Measurements from ENCODE around the gene CASP5.
"Not testable (repeated sequence)": the region's sequence is repeated elsewhere in the genome, so short reads cannot be mapped to it uniquely, and the experiment has no call there.

CASP5 gene

DNA sequence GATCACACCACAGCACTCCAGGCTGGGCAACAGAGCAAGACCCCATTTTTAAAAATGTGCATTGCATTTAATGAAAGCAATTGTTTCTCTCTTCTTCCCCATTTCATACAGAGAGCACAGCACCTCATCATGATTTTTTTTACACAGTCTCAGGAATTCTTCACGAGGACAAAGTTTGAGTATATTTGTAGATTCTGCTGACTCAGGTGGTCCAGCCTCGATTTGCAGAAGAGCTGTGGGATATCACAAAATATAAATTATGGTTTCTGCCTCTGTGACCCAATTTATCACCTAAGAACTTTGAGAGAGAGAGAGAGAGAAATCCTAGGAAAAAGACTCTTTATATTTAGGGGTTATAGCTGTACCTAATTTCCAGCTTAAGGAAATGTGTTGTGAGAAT, 19.8 kb downstream of the CASP5 start:
- no peaks in the 10 kb centered on the region for H3K27me3 Mint-ChIP-seq
- ATAC-seq (replicated peaks) (no peak), DNase-seq (no peak)
- peaks cover 4 to 6% of the 10 kb centered on the region in 2 donors for H3K4me1 Mint-ChIP-seq
- no peaks in the 10 kb centered on the region for H3K36me3 Mint-ChIP-seq
- H3K27ac Mint-ChIP-seq = no peak overlapping the region
- no peak overlapping the region for H3K4me3 Mint-ChIP-seq
- no peaks in the 10 kb centered on the region for H3K9me3 Mint-ChIP-seq

DNA sequence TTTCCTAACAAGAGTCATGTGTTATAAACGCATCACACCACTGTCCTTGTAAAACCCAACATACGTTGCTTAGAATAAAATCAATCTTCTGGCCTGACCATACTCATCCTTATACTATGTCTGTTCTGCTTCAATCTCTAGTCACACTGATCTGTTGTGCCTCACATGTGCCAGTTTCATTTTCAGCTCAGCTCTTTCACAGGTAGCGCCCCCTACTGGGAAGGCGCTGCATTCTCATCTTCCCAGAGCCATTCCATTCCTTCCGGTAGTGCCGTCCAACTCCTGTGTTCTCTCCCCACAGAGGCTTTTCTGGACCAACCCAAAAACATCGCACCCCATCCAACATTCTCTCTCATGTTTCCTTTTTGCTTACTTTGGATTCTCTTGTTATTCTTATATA, 22.2 kb downstream of the CASP5 start:
- peak; percentile 25 for DNase-seq
- ATAC-seq (replicated peaks) = peak; percentile 80 to 91
- no peaks in the 10 kb centered on the region for H3K27me3 Mint-ChIP-seq

DNA sequence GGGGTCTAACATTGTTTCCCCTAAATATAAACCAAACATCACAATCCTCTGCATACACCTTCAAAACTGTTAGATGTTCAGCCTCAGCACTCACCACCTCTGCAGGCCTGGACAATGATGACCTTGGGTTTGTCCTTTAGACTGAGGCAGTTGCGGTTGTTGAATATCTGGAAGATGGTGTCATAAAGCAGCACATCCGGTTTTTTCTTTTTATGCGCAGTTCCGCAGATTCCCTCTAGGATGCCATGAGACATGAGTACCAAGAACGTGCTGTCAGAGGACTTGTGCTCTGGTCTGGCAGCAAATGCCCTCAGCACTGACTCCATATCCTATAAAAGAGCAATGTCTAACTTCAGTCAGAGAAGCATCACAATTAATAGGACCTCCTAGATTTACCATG, 22.8 kb downstream of the CASP5 start:
- H3K27ac Mint-ChIP-seq = no peak overlapping the region
- ATAC-seq (replicated peaks) (peak in 1 of 2 donors; percentile 29), DNase-seq (no peak)
- no peaks in the 10 kb centered on the region for H3K36me3 Mint-ChIP-seq
- no peak overlapping the region for H3K4me3 Mint-ChIP-seq
- H3K4me1 Mint-ChIP-seq = peaks cover 4 to 6% of the 10 kb centered on the region in 2 donors
- H3K9me3 Mint-ChIP-seq = no peaks in the 10 kb centered on the region
- no peaks in the 10 kb centered on the region for H3K27me3 Mint-ChIP-seq

More for the DNA sequence above, 22.2 kb downstream of the CASP5 start:
- no peaks in the 10 kb centered on the region for H3K36me3 Mint-ChIP-seq
- H3K27ac Mint-ChIP-seq = no peak overlapping the region
- peaks cover 4 to 6% of the 10 kb centered on the region in 2 donors for H3K4me1 Mint-ChIP-seq
- H3K9me3 Mint-ChIP-seq = no peaks in the 10 kb centered on the region
- H3K4me3 Mint-ChIP-seq = no peak overlapping the region

DNA sequence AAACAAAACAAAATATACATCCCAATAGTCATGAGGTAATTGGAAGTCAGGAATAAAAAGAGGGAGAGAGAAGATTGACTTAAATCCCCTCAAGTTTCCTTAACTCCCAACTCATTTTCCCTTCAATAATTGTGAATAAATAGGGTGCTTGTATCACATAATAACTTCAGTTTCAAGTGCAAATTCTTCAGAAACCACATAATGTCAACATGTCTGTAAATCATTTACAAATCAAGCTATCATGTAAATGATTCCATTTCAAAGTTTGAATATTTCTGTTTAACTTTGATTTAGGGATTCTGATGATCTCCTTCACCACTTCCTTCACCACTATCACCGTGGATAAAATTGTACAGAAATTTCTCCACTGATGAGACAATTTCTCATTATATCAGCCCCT, 23.2 kb downstream of the CASP5 start:
- Mint-ChIP-seq H3K4me1 (peaks cover 4 to 6% of the 10 kb centered on the region in 2 donors), H3K4me3 (no peak overlapping the region), H3K36me3 (no peaks in the 10 kb centered on the region), H3K9me3 (peaks cover 0 to 2% of the 10 kb centered on the region in 2 donors), H3K27ac (no peak overlapping the region), H3K27me3 (no peaks in the 10 kb centered on the region)
- DNase-seq (no peak), ATAC-seq (replicated peaks) (no peak)

DNA sequence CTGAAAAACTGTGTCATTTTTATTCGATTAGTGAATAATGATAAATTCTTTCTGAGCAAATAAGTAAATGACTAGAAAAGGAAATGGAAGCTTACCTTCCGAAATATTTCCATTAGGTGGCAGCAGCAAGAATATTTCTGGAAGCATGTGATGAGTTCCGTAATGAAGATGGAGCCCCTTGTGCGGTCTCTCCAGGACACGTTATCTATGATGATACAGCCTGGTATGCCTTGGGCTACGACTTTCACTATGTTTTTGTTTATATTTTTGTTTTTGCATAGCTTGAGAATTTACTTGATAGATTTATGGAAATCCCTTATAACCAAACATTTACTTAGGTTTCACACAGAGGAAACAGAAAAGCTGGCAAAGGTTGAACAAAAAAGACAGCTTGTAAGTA, 25.7 kb downstream of the CASP5 start:
- H3K27me3 Mint-ChIP-seq = no peaks in the 10 kb centered on the region
- H3K36me3 Mint-ChIP-seq = no peaks in the 10 kb centered on the region
- no peak for DNase-seq
- H3K4me1 Mint-ChIP-seq = peaks cover 4 to 6% of the 10 kb centered on the region in 2 donors
- no peak overlapping the region for H3K27ac Mint-ChIP-seq
- ATAC-seq (replicated peaks) = no peak
- H3K4me3 Mint-ChIP-seq = no peak overlapping the region
- H3K9me3 Mint-ChIP-seq = peaks cover 0 to 6% of the 10 kb centered on the region in 2 donors

DNA sequence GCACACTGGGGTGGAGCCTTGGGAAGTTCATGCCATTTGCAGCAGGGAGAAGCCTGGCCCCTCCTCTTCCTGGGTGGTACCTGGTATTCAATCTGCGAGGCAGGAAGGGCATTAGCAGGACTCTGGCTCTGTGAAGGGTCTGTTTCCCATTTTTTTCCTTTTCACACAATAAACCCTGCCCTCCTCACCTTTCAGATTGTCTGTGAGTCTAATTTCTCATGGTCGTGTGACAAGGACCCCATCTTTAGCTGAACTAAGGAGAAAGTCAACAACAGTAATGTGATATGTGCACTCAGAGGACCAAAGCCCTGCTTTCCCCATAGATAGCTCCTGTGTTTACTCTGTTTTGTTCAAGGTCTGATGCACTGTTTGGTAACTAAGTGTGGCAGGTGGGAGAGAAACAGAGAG, 28.0 kb downstream of the CASP5 start:
- Mint-ChIP-seq H3K27me3 (no peaks in the 10 kb centered on the region), H3K36me3 (no peaks in the 10 kb centered on the region), H3K4me1 (no peaks in the 10 kb centered on the region), H3K4me3 (no peak overlapping the region), H3K9me3 (peaks cover 0 to 6% of the 10 kb centered on the region in 2 donors), H3K27ac (no peak overlapping the region)
- no peak for ATAC-seq (replicated peaks)
- DNase-seq = no peak

DNA sequence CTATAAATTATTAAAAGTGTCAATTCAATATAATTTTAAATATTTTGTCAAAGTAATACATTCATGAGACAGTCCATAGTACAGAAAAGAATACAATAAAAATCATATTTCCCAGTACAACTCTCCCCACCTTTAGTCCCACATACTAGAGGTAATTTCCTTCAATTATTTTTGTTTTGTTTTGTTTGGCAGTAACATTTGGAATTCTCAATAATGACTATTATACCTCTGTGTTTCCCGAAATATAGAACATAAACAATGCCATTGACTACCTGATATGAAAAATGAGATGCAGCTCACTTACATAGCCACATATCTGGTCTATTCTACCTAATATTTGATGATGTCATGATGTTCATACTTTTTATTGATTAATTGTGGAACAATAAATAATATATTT, 30.2 kb downstream of the CASP5 start:
- H3K4me1 Mint-ChIP-seq = no peaks in the 10 kb centered on the region
- H3K27ac Mint-ChIP-seq = no peak overlapping the region
- DNase-seq = no peak
- peaks cover 0 to 11% of the 10 kb centered on the region in 2 donors for H3K9me3 Mint-ChIP-seq
- ATAC-seq (replicated peaks) = no peak
- no peak overlapping the region for H3K4me3 Mint-ChIP-seq
- H3K27me3 Mint-ChIP-seq = peaks cover 0 to 6% of the 10 kb centered on the region in 2 donors
- no peaks in the 10 kb centered on the region for H3K36me3 Mint-ChIP-seq

DNA sequence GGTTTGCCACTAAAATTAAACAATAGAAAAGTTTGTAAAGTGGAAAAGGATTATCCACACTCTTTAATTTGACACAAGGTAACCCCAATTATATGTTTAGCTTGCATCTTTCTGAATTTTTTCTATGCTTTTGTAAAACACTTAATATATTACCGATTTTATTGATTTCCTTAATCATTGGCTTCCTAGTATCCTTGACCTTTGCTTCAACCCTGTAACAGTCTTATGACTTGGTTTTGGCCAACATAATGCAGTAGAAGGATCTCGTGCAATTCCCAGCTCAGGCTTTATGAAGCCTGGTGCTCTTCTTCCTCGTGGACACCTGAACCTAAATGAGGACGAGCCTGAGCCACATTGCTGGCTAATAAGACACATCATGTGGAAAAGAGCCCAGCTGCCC, 31.0 kb downstream of the CASP5 start:
- DNase-seq (no peak), ATAC-seq (replicated peaks) (no peak)
- Mint-ChIP-seq H3K27ac (no peak overlapping the region), H3K36me3 (no peaks in the 10 kb centered on the region), H3K27me3 (peaks cover 0 to 6% of the 10 kb centered on the region in 2 donors), H3K4me3 (no peak overlapping the region), H3K9me3 (peaks cover 0 to 11% of the 10 kb centered on the region in 2 donors), H3K4me1 (no peaks in the 10 kb centered on the region)

DNA sequence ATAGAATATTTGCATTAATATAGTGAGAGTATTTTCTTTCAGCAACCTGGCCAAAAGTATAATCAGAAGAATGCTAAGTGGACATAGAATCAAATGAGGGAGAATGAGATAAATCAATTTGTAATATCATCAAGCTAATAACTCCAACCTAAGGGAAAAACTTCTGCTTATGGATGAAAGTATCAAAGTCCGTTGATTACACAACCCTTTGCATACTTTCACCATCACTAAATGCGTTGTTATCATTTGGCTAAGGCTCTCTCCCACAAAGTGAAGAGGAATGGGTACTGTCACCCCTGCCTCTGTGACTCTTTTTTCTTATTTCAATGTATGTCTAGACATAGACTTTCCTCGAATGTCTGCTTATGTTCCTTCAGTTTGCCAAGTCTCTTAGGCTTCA, 38.2 kb downstream of the CASP5 start:
- no peak overlapping the region for H3K27ac Mint-ChIP-seq
- peaks cover 0 to 5% of the 10 kb centered on the region in 2 donors for H3K9me3 Mint-ChIP-seq
- no peak overlapping the region for H3K4me3 Mint-ChIP-seq
- DNase-seq (no peak), ATAC-seq (replicated peaks) (no peak)
- no peaks in the 10 kb centered on the region for H3K36me3 Mint-ChIP-seq
- H3K27me3 Mint-ChIP-seq = peaks cover 0 to 6% of the 10 kb centered on the region in 2 donors
- H3K4me1 Mint-ChIP-seq = no peaks in the 10 kb centered on the region

DNA sequence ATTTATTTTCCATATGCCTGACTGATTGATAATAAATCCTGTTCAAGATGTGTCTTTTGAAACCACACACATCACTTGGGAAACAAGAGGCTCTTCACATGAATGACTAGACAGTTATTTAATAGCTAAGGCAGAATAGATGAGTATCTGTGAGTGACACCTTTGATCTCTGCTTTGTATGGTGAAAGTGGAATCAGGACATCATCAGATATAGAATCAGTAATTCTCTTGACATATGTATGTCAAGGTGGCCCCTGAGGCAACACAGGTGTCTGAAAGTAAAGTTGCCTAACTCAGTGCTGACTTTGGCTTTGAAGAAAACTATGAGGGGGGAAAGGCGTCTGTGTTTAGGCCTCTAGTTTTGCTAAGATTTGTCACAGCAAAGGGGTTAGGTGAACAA, 43.1 kb downstream of the CASP5 start:
- ATAC-seq (replicated peaks) = no peak
- no peaks in the 10 kb centered on the region for H3K9me3 Mint-ChIP-seq
- no peaks in the 10 kb centered on the region for H3K27me3 Mint-ChIP-seq
- no peaks in the 10 kb centered on the region for H3K36me3 Mint-ChIP-seq
- no peaks in the 10 kb centered on the region for H3K4me1 Mint-ChIP-seq
- H3K27ac Mint-ChIP-seq = no peak overlapping the region
- no peak overlapping the region for H3K4me3 Mint-ChIP-seq
- DNase-seq = no peak

DNA sequence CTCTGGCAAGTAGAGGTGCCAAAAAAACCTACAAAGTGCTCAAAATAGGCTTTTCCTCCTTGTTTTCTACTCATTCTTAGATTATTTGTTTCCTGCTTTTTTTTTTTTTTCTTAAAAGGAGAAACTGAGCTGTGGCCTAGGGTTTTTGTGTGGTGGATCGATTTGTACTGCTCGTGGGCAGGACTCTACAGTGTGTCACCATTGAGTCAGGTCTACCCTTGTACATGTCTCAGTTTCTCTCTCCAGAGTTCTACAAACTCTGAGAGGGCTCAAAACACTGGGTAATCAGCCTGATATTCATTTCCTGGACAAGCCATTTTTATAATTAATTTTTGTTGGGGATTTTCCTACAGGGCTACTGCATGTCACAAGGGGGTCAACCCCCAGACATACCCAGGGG, 49.4 kb downstream of the CASP5 start:
- Mint-ChIP-seq H3K4me1 (peaks cover 2 to 4% of the 10 kb centered on the region in 2 donors), H3K27me3 (no peaks in the 10 kb centered on the region), H3K27ac (no peak overlapping the region), H3K4me3 (no peak overlapping the region), H3K9me3 (peaks cover 5 to 7% of the 10 kb centered on the region in 2 donors), H3K36me3 (peaks cover 4 to 5% of the 10 kb centered on the region in 2 donors)
- no peak for DNase-seq
- no peak for ATAC-seq (replicated peaks)

DNA sequence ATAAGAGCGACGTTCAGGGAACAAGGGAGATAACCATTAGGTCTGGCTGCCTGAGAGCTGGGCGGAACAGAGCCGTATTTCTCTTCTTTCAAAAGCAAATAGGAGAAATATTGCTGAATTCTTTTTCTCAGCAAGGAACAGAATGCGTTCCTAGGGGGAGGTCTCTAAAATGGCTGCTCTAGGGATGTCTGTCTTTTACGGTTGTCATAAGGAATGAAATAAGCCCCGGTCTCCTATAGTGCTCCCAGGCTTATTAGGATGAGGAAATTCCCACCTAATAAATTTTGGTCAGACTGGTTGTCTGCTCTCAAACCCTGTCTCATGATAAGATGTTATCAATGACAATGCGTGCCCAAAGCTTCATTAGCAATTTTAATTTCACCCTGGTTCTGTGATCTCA, 50.0 kb downstream of the CASP5 start:
- not testable (repeated sequence) for H3K4me3 Mint-ChIP-seq; H3K27me3 Mint-ChIP-seq; DNase-seq; H3K9me3 Mint-ChIP-seq; H3K36me3 Mint-ChIP-seq; H3K4me1 Mint-ChIP-seq; ATAC-seq (replicated peaks); H3K27ac Mint-ChIP-seq

DNA sequence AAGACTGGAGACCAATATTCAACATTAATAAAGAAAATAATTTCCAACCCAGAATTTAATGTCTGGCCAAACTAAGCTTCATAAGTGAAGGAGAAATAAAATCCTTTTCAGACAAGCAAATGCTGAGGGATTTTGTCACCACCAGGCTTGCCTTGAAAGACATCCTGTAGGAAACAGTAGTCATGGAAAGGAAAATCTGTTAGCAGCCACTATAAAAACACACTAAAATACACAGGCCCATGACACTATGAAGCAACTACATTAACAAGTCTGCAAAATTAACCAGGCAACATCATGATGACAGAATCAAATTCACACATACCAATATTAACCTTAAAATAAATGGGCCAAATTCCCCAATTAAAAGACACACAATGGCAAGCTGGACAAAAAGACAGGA, 52.2 kb downstream of the CASP5 start:
- Mint-ChIP-seq H3K36me3 (peaks cover 6 to 8% of the 10 kb centered on the region in 2 donors), H3K27me3 (no peaks in the 10 kb centered on the region), H3K4me1 (peaks cover 18 to 22% of the 10 kb centered on the region in 2 donors), H3K27ac (no peak overlapping the region), H3K9me3 (peaks cover 5 to 7% of the 10 kb centered on the region in 2 donors), H3K4me3 (no peak overlapping the region)
- ATAC-seq (replicated peaks) = no peak
- DNase-seq = no peak

DNA sequence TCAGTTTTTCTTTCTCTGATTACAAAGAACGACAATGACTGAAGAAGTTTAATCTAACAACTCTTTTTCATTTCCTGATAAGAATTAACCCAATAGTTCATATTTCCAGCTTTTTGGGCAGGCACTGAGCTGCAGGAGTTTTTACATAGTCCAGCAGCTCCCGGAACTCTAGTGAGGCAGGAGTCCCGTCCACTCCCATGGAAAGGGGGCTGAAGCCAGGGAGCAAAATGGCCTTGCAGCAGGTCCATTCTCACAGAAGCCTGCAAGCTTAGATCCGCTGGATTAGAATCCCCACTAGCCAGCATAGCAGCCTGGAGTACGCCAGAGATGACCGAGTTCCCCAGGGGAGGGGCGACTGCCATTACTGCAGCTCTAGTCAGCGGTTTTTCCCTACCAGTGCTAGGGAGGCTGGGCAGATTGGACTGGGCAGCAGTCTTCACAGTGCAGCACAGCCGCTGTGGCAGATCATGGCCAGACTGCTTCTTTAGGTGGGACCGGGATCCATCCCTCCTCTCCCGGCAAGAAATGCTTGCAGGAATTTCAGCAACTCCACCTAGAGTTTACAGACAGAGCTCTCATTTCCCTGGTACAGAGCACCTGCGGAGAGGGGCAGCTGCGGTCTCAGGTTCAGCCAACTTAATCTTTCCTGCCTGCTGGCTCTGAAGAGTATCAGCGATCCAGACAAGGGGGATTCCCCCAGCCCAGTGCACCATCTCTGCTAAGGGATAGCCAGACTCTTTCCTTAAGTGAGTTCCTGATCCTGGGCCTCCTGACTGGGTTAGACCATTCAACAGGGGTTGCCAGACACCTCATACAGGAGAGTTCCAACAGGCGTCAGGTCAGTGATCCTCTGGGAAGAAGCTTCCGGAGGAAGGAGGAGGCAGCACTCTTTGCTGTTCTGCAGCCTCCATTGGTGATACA, 53.9 kb downstream of the CASP5 start:
- Mint-ChIP-seq H3K27ac (peak overlapping the region; percentile 89), H3K9me3 (peaks cover 7 to 8% of the 10 kb centered on the region in 2 donors)
- DNase-seq = no peak

DNA sequence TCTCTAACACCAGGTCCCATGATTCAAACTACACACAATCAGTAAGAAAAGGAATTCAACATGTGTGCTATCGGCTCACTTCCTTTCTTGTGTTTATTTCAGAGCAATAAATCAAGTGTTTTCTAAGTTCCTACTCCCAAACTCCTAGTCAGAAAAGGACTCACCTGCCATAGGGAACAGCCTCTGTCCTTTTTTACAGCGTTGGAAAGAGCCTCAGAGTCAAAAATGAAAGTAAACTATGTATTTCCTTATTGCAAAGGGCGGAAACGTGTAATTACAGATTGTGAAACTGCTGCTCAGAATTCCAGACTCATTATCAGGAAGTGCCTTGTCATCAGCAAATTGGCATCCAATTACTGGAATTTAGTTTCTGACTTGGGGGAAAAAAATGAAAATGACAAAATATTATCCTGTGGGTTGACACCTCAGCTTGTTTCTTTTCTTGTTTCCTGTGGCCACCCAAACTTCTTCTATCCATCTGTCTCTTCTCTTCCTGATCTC, 54.6 kb downstream of the CASP5 start, which contains the start of gene CASP4:
Gene CASP4, minus strand, starts transcription at position 220 of the 501 bp plus-strand sequence. Its CDS starts 49 bp downstream, at position 171.
- ATAC-seq (replicated peaks) (peak; percentile 82 to 86), DNase-seq (no peak)
- peak within 1 kb of the TSS; percentile 89 for H3K27ac Mint-ChIP-seq
- H3K4me3 Mint-ChIP-seq = peak within 1 kb of the TSS; percentile 83 to 87
- H3K36me3 Mint-ChIP-seq = peaks cover 14 to 16% of the 10 kb centered on the region in 2 donors
- no peaks in the 10 kb centered on the region for H3K27me3 Mint-ChIP-seq
- peaks cover 5 to 8% of the 10 kb centered on the region in 2 donors for H3K9me3 Mint-ChIP-seq
- H3K4me1 Mint-ChIP-seq = peaks cover 27 to 30% of the 10 kb centered on the region in 2 donors

More for the DNA sequence above, 53.9 kb downstream of the CASP5 start:
- H3K36me3 Mint-ChIP-seq = peaks cover 15 to 17% of the 10 kb centered on the region in 2 donors
- H3K27me3 Mint-ChIP-seq = no peaks in the 10 kb centered on the region
- peaks cover 26 to 28% of the 10 kb centered on the region in 2 donors for H3K4me1 Mint-ChIP-seq
- H3K4me3 Mint-ChIP-seq = peak overlapping the region; percentile 83 to 87
- ATAC-seq (replicated peaks) = peak in 1 of 2 donors; percentile 2

Data from stimulated activated naive B cell treated with anti-CD40 and anti-IgM and Interleukin-4, amounts not matched to agents 10 μg/mL and 1 μg/mL and 100 μg/mL, for 72 hours (primary cell).